ENCODE measurements around the gene RELN. TPM values are rescaled to one million over a fixed set of nuclear protein-coding genes. Genes with fewer than 3 reads are reported as not detected.

RELN gene
- total and polyA plus RNA-seq, 9 of the 15 experiments (the other 6 are each of a cell fraction or from before 2014, with no cell fraction given) = 12.9 to 43.2 (median 18.1) TPM

GRCh38 chr7:103983201-103983977, 6.1 kb downstream of the RELN start (continued):
- TF ChIP-seq, protein P1, sequence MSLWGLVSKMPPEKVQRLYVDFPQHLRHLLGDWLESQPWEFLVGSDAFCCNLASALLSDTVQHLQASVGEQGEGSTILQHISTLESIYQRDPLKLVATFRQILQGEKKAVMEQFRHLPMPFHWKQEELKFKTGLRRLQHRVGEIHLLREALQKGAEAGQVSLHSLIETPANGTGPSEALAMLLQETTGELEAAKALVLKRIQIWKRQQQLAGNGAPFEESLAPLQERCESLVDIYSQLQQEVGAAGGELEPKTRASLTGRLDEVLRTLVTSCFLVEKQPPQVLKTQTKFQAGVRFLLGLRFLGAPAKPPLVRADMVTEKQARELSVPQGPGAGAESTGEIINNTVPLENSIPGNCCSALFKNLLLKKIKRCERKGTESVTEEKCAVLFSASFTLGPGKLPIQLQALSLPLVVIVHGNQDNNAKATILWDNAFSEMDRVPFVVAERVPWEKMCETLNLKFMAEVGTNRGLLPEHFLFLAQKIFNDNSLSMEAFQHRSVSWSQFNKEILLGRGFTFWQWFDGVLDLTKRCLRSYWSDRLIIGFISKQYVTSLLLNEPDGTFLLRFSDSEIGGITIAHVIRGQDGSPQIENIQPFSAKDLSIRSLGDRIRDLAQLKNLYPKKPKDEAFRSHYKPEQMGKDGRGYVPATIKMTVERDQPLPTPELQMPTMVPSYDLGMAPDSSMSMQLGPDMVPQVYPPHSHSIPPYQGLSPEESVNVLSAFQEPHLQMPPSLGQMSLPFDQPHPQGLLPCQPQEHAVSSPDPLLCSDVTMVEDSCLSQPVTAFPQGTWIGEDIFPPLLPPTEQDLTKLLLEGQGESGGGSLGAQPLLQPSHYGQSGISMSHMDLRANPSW (CRISPR knock-in tag; IDR thresholded peaks at IDR 0.05) = no peak
- no peak for TF ChIP-seq HMBOX1 (IDR thresholded peaks at IDR 0.05)
- TF ChIP-seq MTA3 (IDR thresholded peaks at IDR 0.05; ENCODE audit: borderline replicate concordance) = no peak
- no peak for TF ChIP-seq FOXM1 (IDR thresholded peaks at IDR 0.05; ENCODE audit: low read depth)
- no peak for TF ChIP-seq FOXM1 (CRISPR knock-in tag; IDR thresholded peaks at IDR 0.05; ENCODE audit: low read depth)
- TF ChIP-seq CREBBP (IDR thresholded peaks at IDR 0.05; ENCODE audit: low read depth, low read length) = no peak
- no peak for TF ChIP-seq MCM5 (IDR thresholded peaks at IDR 0.05; ENCODE audit: low read depth)
- TF ChIP-seq NRF1 (conservative IDR thresholded peaks at IDR 0.05 in 1 of 2, IDR thresholded peaks at IDR 0.05 in 1 of 2) = no peak
- TF ChIP-seq ILF3 (IDR thresholded peaks at IDR 0.05; ENCODE audit: borderline replicate concordance) = no peak
- TF ChIP-seq MIER1 (IDR thresholded peaks at IDR 0.05; ENCODE audit: low read depth) = no peak
- no peak for TF ChIP-seq CHD2 (IDR thresholded peaks at IDR 0.05; ENCODE audit: low read depth, low read length)
- TF ChIP-seq ZNF589 (CRISPR knock-in tag; IDR thresholded peaks at IDR 0.05; ENCODE audit: low read depth) = no peak
